ENCODE results near the gene RALGAPA2.

DNA sequence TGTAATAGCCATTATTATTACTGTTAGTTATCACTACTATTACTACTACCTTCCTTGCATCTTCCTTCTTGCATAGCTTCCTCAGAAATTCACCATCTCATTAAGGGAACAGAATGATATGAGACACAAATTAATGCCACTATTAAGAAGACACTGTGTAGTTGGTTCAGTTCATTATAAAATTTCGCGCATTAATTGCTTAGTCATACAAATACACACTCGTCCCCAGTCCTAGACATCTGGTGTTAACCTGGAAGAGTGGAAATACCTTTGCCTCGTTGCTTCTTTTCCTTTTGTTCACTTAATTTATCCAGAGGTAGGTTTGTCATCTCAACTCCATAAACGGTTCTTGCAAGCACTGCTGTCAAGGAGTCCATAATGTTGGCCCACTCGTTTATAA lies 107.5 kb downstream of the RALGAPA2 start:
- TF ChIP-seq, protein P1, sequence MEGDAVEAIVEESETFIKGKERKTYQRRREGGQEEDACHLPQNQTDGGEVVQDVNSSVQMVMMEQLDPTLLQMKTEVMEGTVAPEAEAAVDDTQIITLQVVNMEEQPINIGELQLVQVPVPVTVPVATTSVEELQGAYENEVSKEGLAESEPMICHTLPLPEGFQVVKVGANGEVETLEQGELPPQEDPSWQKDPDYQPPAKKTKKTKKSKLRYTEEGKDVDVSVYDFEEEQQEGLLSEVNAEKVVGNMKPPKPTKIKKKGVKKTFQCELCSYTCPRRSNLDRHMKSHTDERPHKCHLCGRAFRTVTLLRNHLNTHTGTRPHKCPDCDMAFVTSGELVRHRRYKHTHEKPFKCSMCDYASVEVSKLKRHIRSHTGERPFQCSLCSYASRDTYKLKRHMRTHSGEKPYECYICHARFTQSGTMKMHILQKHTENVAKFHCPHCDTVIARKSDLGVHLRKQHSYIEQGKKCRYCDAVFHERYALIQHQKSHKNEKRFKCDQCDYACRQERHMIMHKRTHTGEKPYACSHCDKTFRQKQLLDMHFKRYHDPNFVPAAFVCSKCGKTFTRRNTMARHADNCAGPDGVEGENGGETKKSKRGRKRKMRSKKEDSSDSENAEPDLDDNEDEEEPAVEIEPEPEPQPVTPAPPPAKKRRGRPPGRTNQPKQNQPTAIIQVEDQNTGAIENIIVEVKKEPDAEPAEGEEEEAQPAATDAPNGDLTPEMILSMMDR (conservative IDR thresholded peaks at IDR 0.05 in 1 of 2, IDR thresholded peaks at IDR 0.05 in 1 of 2; ENCODE audit: low read depth in 1 of 2, low read length in 2 of 2) = no peak
- TF ChIP-seq EZH2 (IDR thresholded peaks at IDR 0.05; ENCODE audit: low read length, missing control alignments) = no peak
